ENCODE results near the gene TSSK2. TPM values are rescaled to one million over a fixed set of nuclear protein-coding genes. Genes with fewer than 3 reads are reported as not detected.

The TSSK2 gene
- total RNA-seq, 4 donors from 2014 or later: not detected

GRCh38 chr22:19118329-19118880 lies 12.7 kb upstream of the TSSK2 start:
- no peak for DNase-seq
- 67 to 74% methylated on average over 1 to 4 of the region's 4 CpGs for WGBS, 2 donors (ENCODE audit: low coverage in 1 of 2)

GRCh38 chr22:19119949-19120348 lies 11.2 kb upstream of the TSSK2 start:
- peaks cover 21 to 52% (median 49%) of the 10 kb centered on the region in 4 donors for H3K4me1 ChIP-seq
- H3K36me3 ChIP-seq: no peaks in the 10 kb centered on the region
- no peaks in the 10 kb centered on the region for H3K9me3 ChIP-seq
- H3K27me3 ChIP-seq: no peaks in the 10 kb centered on the region
- intact Hi-C loops (cut with DNase I; ENCODE audit: low total_unique reads) (no loop called here), in situ Hi-C loops (cut with MboI; ENCODE audit: low pct_ligation_motif_present in 1 of 4, low pct_unique_long_range_greater_than_20kb in 1 of 4, low sequenced_read_pairs in 3 of 4) (no loop called here)
- WGBS, 2 donors (ENCODE audit: low coverage in 1 of 2): 86 to 91% methylated on average over 4 to 8 of the region's 8 CpGs
- TF ChIP-seq EP300 (IDR thresholded peaks at IDR 0.05; ENCODE audit: low read depth) (no peak), POLR2AphosphoS5 (IDR thresholded peaks at IDR 0.05) (no peak), POLR2A (IDR thresholded peaks at IDR 0.05) (no peak)
- TF ChIP-seq, protein P1, sequence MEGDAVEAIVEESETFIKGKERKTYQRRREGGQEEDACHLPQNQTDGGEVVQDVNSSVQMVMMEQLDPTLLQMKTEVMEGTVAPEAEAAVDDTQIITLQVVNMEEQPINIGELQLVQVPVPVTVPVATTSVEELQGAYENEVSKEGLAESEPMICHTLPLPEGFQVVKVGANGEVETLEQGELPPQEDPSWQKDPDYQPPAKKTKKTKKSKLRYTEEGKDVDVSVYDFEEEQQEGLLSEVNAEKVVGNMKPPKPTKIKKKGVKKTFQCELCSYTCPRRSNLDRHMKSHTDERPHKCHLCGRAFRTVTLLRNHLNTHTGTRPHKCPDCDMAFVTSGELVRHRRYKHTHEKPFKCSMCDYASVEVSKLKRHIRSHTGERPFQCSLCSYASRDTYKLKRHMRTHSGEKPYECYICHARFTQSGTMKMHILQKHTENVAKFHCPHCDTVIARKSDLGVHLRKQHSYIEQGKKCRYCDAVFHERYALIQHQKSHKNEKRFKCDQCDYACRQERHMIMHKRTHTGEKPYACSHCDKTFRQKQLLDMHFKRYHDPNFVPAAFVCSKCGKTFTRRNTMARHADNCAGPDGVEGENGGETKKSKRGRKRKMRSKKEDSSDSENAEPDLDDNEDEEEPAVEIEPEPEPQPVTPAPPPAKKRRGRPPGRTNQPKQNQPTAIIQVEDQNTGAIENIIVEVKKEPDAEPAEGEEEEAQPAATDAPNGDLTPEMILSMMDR (IDR thresholded peaks at IDR 0.05): no peak
- H3K4me3 ChIP-seq: no peak overlapping the region
- peak overlapping the region in 2 of 4 donors; percentile 95 to 97 for H3K27ac ChIP-seq
- no peak for DNase-seq

More at GRCh38 chr22:19118329-19118880, 12.7 kb upstream of the TSSK2 start:
- H3K36me3 ChIP-seq: no peaks in the 10 kb centered on the region
- intact Hi-C loops (cut with DNase I; ENCODE audit: low total_unique reads) (no loop called here), in situ Hi-C loops (cut with MboI; ENCODE audit: low pct_ligation_motif_present in 1 of 4, low pct_unique_long_range_greater_than_20kb in 1 of 4, low sequenced_read_pairs in 3 of 4) (no loop called here)
- TF ChIP-seq EP300 (IDR thresholded peaks at IDR 0.05; ENCODE audit: low read depth): no peak
- TF ChIP-seq, protein P1 (IDR thresholded peaks at IDR 0.05): no peak
- H3K9me3 ChIP-seq: no peaks in the 10 kb centered on the region
- H3K4me3 ChIP-seq: no peak overlapping the region
- H3K4me1 ChIP-seq: peaks cover 21 to 52% (median 49%) of the 10 kb centered on the region in 4 donors
- no peaks in the 10 kb centered on the region for H3K27me3 ChIP-seq
- no peak overlapping the region for H3K27ac ChIP-seq

DNA sequence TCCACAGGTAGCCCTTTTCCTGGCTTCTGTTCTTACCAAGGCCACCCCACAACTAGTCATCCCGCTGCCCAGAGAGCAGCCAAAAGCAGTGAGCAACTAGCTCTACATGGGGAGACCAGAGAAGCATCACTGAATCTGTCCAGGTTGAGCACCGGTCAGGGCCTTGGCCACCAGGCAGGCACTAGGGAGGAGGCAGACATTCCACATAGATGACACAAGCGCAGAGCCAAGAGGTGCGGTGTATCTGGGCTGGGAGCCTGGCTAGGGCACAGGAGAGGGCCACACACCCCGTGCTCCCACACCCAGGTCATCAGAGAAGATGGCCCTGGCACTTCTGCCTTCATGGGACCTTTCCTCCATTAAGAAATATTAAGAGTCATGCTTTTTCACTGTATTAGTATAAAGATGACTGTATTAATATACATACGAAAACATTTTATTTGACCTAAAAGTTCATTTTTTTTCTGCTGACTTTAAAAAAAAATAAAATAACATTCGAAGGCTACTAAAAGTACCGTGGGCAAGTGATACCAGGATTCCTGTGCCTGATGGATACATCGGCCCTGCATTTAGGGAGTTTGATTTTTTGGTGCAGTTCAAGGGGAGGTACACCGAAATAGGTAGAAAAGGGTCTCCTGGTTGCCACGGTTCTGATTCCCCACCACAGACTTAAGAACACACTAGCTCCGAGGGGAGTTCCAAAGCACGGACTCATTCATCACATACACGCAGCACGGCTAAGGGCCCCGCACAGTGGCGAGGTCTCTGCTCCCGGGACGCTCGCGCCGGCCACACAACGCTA lies 10.1 kb upstream of the TSSK2 start:
- peak overlapping the region; percentile 94 to 97 (median 96) for H3K27ac ChIP-seq
- H3K4me3 ChIP-seq: peak overlapping the region; percentile 62 to 93 (median 70)
- intact Hi-C loops (cut with DNase I; ENCODE audit: low total_unique reads) (no loop called here), in situ Hi-C loops (cut with MboI; ENCODE audit: low pct_ligation_motif_present in 1 of 4, low pct_unique_long_range_greater_than_20kb in 1 of 4, low sequenced_read_pairs in 3 of 4) (no loop called here)
- H3K9me3 ChIP-seq: no peaks in the 10 kb centered on the region
- H3K4me1 ChIP-seq: peaks cover 21 to 52% (median 48%) of the 10 kb centered on the region in 4 donors
- peak; percentile 80 for DNase-seq
- 8 to 18% methylated on average over 5 to 23 of the region's 23 CpGs for WGBS, 2 donors (ENCODE audit: low coverage in 1 of 2)
- TF ChIP-seq, protein P1 (IDR thresholded peaks at IDR 0.05): no peak
- TF ChIP-seq POLR2A (IDR thresholded peaks at IDR 0.05): peak; percentile 64
- peak in 2 of 3 donors; percentile 75 to 85 for TF ChIP-seq POLR2AphosphoS5 (IDR thresholded peaks at IDR 0.05)
- no peaks in the 10 kb centered on the region for H3K27me3 ChIP-seq
- H3K36me3 ChIP-seq: no peaks in the 10 kb centered on the region

GRCh38 chr22:19121631-19122142 lies 9.4 kb upstream of the TSSK2 start:
- peak overlapping the region; percentile 94 to 97 (median 96) for H3K27ac ChIP-seq
- H3K9me3 ChIP-seq: no peaks in the 10 kb centered on the region
- in situ Hi-C loops (cut with MboI; ENCODE audit: low pct_ligation_motif_present in 1 of 4, low pct_unique_long_range_greater_than_20kb in 1 of 4, low sequenced_read_pairs in 3 of 4) (no loop called here), intact Hi-C loops (cut with DNase I; ENCODE audit: low total_unique reads) (no loop called here)
- WGBS, 2 donors (ENCODE audit: low coverage in 1 of 2): 0% methylated on average over 12 of the region's 47 CpGs; no CpG with 5 or more reads in 1 of the 2 donors
- H3K4me1 ChIP-seq: peaks cover 21 to 50% (median 42%) of the 10 kb centered on the region in 4 donors
- TF ChIP-seq, protein P1 (IDR thresholded peaks at IDR 0.05): no peak
- peak in 1 of 3 donors; percentile 5 for TF ChIP-seq POLR2AphosphoS5 (IDR thresholded peaks at IDR 0.05)
- peak overlapping the region; percentile 62 to 93 (median 70) for H3K4me3 ChIP-seq
- H3K27me3 ChIP-seq: no peaks in the 10 kb centered on the region
- no peaks in the 10 kb centered on the region for H3K36me3 ChIP-seq
- peak; percentile 64 for DNase-seq

Measured in transverse colon (tissue), 4 donors.